ENCODE measurements around the gene SPRN.

SPRN gene

DNA sequence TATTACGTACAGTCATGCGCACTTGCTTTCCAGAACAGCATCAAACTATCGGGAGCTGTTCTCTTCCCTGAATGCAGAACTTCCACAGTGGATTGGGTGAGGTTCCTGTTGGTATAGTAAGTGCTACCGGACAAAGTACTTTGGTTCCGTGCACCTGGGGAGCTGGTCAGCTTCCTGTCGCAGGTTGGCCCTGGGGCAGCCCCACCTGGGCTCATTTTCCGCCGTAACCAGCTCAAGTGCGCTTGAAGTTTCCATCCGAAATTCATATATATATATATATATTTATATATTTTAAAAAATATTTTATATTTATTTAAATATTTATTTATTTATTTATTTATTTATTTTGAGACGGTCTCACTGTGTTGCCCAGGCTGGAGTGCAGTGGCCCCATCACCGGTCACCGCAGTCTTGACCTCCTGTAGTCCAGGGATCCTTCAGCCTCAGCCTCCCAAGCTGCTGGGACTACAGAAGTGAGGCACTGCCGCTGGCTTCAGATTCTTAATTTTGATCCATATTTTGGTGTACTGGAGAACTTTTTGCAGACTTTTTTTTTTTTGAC, 35.9 kb upstream of the SPRN start:
- Histone ChIP-seq H3K27ac (no peak overlapping the region), H3K4me3 (no peak overlapping the region)
- DNase-seq (ENCODE audit: low spot score), result peak; percentile 47
- TF ChIP-seq, protein P1, sequence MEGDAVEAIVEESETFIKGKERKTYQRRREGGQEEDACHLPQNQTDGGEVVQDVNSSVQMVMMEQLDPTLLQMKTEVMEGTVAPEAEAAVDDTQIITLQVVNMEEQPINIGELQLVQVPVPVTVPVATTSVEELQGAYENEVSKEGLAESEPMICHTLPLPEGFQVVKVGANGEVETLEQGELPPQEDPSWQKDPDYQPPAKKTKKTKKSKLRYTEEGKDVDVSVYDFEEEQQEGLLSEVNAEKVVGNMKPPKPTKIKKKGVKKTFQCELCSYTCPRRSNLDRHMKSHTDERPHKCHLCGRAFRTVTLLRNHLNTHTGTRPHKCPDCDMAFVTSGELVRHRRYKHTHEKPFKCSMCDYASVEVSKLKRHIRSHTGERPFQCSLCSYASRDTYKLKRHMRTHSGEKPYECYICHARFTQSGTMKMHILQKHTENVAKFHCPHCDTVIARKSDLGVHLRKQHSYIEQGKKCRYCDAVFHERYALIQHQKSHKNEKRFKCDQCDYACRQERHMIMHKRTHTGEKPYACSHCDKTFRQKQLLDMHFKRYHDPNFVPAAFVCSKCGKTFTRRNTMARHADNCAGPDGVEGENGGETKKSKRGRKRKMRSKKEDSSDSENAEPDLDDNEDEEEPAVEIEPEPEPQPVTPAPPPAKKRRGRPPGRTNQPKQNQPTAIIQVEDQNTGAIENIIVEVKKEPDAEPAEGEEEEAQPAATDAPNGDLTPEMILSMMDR (IDR thresholded peaks at IDR 0.05), result no peak

DNA sequence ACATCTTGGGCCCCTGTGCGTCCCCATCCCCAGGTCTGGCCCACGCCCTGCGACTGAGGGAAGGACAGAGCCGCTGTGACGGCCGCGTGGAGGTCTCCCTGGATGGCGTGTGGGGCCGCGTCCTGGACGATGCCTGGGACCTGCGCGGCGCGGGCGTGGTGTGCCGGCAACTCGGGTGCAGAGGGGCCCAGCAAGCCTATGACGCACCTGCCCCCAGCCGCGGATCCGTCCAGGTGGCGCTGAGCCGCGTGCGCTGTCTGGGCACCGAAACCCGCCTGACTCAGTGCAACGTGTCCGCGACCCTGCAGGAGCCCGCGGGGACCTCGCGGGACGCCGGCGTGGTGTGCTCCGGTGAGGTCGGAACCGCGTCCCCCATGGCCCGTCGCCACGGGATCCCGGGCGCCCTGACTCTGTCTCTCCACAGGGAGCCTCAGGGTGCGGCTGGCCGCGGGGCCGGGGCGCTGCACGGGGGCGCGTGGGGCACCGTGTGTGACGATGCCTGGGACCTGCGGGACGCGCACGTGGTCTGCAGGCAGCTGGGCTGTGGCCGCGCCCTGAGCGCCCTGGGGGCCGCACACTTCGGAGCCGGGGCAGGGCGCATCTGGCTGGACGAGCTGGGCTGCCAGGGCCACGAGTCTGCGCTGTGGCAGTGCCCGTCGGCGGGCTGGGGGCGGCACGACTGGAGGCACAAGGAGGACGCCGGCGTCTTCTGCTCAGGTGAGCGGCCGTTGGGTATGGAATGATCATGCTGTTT, 35.2 kb upstream of the SPRN start:
- DNase-seq (ENCODE audit: low spot score), result peak; percentile 54
- TF ChIP-seq, protein P1 (IDR thresholded peaks at IDR 0.05), result no peak
- Histone ChIP-seq H3K4me3 (no peak overlapping the region), H3K27ac (no peak overlapping the region)

- TF ChIP-seq, protein P1 (IDR thresholded peaks at IDR 0.05), result no peak
- no peak overlapping the region for H3K4me3 ChIP-seq
- DNase-seq (ENCODE audit: low spot score), result peak; percentile 55
- H3K27ac ChIP-seq, result no peak overlapping the region
These were observed 34.5 kb upstream of the SPRN start for GRCh38 chr10:133458710-133459453.

DNA sequence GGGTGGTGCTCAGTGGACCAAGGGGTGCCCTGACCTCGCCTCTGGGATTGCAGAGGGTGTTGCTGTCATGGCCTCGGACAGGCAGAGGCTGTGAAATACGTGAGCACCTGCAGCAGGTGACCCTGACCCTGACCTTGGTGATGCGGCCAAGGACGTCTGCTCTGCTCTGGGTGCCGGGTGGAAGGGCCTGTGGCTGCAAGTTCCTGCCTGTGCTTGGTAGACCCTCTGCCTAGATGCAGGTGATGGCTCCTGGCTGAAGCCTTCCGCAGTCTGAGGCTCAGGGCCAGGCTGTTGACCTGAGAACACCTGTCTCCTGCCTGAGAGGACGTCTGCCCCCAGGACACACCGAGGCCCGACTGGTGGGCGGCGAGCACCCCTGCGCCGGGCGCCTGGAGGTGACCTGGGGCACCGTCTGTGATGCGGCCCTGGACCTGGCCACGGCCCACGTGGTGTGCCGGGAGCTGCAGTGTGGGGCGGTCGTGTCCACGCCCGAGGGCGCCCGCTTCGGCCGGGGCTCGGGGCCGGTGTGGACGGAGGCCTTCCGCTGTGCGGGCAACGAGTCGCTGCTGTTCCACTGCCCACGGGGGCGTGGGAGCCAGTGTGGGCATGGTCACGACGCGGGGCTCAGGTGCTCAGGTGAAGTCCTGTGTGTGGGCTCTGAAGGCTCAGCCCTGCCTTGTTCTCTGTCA, 33.7 kb upstream of the SPRN start:
- TF ChIP-seq, protein P1 (IDR thresholded peaks at IDR 0.05), result no peak
- Histone ChIP-seq H3K27ac (no peak overlapping the region), H3K4me3 (no peak overlapping the region)
- peak; percentile 69 for DNase-seq (ENCODE audit: low spot score)

DNA sequence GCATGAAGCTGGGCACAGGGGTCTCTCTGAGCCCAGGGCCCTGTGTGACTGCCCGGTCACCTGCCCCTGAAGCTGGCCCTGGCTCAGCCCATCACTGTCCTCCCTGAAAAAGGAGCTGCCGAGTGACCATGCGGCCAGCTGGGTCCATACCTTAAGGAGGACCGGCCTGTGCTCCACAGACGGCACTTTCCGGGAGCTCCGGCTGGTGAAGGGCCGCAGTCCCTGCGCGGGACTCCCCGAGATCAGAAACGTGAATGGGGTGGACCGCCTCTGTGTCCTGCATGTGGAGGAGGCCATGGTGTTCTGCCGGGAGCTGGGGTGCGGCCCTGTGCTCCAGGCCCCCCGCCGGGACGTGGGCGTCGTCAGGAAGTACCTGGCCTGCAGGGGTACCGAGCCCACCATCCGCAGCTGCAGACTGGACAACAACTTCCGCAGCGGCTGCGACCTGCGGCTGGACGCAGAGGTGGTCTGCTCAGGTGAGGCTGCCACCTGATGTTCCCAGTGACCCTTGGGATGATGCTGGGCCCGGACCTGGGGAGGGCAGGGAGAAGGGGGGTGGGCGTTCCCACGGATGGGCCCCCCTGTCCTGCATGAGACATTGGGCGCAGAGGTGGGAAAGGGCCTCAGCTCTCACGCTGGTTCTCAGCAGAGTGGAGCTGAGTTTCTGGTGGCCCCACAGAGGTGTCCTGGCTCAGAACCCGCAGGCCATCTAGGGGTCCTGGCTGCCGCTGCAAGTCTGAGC, 32.8 kb upstream of the SPRN start:
- TF ChIP-seq, protein P1 (IDR thresholded peaks at IDR 0.05), result no peak
- Histone ChIP-seq H3K27ac (no peak overlapping the region), H3K4me3 (no peak overlapping the region)
- DNase-seq (ENCODE audit: low spot score), result peak; percentile 67
